Measurements from ENCODE around the gene NFATC3.

NFATC3 gene

DNA sequence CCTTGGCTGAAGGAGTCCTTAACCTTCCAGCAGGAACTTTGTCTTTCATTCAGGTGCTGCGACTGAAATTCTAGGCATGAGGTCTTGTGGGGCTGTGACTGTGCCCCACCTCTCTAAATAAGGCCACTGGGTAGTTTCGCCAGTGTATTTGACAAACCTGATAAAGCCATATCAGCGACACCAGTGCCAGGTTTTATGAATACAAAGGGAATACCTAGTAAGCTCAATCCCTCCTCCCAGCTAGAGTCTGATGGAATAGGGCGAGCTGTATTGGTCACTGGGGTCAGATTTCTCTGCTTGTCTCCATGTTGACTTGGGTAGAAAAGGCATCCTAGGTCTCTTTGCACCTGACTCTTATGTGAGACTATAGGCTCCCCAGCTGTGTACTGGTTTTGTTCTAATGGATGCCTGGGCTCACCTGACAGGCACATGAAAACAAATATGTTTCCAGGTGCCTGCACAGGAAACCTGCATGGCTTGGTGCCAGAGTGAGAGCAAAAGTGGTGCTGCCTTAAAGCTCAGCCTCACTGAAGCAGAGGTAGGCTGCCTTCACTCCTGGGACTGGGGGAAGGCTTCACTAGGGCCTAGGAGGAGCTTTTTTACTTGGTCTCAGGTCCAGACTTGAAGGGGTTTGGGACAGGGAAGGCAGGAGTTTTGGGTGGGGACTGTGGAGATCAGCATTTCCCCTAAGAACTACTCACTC is 187.5 kb downstream of the NFATC3 start:
- H3K4me3 ChIP-seq (replicated peaks; ENCODE audit: insufficient read depth, low read length), result no peak overlapping the region
- TF ChIP-seq GABPA (IDR thresholded peaks at IDR 0.05; ENCODE audit: low read depth) (no peak), POLR2AphosphoS5 (IDR thresholded peaks at IDR 0.05; ENCODE audit: low read depth) (no peak), SPI1 (IDR thresholded peaks at IDR 0.05; ENCODE audit: borderline replicate concordance, low read depth) (no peak)
- no peak overlapping the region for H3K27ac ChIP-seq (replicated peaks)
- H3K27me3 ChIP-seq (ENCODE audit: insufficient read depth, poor library complexity, severe bottlenecking), result no peaks in the 10 kb centered on the region
- DNase-seq (ENCODE audit: low read depth in 1 of 2, low spot score in 1 of 2), result no peak

DNA sequence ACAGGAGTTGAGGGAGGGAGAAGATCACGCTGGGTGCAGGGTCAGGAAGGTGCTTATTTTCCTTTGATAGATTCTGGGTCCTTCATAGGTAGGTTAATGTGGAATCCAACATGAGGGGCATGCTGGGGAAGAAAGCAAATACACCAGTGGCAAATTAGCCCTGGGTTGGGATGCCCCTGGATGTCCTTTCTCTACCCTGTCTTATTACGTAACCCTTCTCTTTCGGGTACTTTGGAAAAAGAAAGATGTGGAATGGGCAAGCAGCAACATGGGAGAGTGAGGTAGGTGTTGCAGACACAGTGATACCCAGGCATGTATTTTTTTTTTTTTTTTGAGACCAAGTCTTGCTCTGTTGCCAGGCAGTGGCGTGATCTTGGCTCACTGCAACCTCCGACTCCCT is 188.3 kb downstream of the NFATC3 start:
- Histone ChIP-seq H3K27ac (replicated peaks) (no peak overlapping the region), H3K27me3 (ENCODE audit: insufficient read depth, poor library complexity, severe bottlenecking) (no peaks in the 10 kb centered on the region), H3K4me3 (replicated peaks; ENCODE audit: insufficient read depth, low read length) (no peak overlapping the region)
- TF ChIP-seq GABPA (IDR thresholded peaks at IDR 0.05; ENCODE audit: low read depth) (no peak), POLR2AphosphoS5 (IDR thresholded peaks at IDR 0.05; ENCODE audit: low read depth) (no peak), SPI1 (IDR thresholded peaks at IDR 0.05; ENCODE audit: borderline replicate concordance, low read depth) (no peak)
- TF ChIP-seq, protein P1, sequence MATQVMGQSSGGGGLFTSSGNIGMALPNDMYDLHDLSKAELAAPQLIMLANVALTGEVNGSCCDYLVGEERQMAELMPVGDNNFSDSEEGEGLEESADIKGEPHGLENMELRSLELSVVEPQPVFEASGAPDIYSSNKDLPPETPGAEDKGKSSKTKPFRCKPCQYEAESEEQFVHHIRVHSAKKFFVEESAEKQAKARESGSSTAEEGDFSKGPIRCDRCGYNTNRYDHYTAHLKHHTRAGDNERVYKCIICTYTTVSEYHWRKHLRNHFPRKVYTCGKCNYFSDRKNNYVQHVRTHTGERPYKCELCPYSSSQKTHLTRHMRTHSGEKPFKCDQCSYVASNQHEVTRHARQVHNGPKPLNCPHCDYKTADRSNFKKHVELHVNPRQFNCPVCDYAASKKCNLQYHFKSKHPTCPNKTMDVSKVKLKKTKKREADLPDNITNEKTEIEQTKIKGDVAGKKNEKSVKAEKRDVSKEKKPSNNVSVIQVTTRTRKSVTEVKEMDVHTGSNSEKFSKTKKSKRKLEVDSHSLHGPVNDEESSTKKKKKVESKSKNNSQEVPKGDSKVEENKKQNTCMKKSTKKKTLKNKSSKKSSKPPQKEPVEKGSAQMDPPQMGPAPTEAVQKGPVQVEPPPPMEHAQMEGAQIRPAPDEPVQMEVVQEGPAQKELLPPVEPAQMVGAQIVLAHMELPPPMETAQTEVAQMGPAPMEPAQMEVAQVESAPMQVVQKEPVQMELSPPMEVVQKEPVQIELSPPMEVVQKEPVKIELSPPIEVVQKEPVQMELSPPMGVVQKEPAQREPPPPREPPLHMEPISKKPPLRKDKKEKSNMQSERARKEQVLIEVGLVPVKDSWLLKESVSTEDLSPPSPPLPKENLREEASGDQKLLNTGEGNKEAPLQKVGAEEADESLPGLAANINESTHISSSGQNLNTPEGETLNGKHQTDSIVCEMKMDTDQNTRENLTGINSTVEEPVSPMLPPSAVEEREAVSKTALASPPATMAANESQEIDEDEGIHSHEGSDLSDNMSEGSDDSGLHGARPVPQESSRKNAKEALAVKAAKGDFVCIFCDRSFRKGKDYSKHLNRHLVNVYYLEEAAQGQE (IDR thresholded peaks at IDR 0.05; ENCODE audit: insufficient replicate concordance, low read depth), result no peak
- TF ChIP-seq, protein P2, sequence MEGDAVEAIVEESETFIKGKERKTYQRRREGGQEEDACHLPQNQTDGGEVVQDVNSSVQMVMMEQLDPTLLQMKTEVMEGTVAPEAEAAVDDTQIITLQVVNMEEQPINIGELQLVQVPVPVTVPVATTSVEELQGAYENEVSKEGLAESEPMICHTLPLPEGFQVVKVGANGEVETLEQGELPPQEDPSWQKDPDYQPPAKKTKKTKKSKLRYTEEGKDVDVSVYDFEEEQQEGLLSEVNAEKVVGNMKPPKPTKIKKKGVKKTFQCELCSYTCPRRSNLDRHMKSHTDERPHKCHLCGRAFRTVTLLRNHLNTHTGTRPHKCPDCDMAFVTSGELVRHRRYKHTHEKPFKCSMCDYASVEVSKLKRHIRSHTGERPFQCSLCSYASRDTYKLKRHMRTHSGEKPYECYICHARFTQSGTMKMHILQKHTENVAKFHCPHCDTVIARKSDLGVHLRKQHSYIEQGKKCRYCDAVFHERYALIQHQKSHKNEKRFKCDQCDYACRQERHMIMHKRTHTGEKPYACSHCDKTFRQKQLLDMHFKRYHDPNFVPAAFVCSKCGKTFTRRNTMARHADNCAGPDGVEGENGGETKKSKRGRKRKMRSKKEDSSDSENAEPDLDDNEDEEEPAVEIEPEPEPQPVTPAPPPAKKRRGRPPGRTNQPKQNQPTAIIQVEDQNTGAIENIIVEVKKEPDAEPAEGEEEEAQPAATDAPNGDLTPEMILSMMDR (IDR thresholded peaks at IDR 0.05; ENCODE audit: insufficient read depth, low read length), result no peak
- no peak for DNase-seq (ENCODE audit: low read depth in 1 of 2, low spot score in 1 of 2)

DNA sequence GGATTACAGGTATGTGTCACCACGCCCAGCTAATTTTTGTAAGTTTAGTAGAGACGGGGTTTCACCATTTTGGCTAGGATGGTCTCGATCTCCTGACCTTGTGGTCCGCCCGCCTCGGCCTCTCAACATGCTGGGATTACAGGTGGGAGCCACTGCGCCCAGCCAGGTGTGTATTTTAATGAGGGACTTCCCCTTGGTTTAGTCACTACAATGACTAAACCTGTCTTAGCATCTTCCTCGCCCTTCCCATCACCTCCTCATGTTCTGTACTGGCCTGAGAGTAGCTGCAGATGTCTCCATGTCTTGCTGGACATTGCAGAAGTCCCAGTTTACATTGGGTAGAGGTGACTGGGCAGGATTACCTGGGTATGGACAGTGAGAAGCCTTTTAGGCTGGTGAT is 188.7 kb downstream of the NFATC3 start:
- no peak for DNase-seq (ENCODE audit: low read depth in 1 of 2, low spot score in 1 of 2)
- TF ChIP-seq, protein P1 (IDR thresholded peaks at IDR 0.05; ENCODE audit: insufficient replicate concordance, low read depth), result no peak
- TF ChIP-seq, protein P2 (IDR thresholded peaks at IDR 0.05; ENCODE audit: insufficient read depth, low read length), result no peak
- no peak for TF ChIP-seq POLR2AphosphoS5 (IDR thresholded peaks at IDR 0.05; ENCODE audit: low read depth)
- no peak for TF ChIP-seq GABPA (IDR thresholded peaks at IDR 0.05; ENCODE audit: low read depth)
- no peak for TF ChIP-seq SPI1 (IDR thresholded peaks at IDR 0.05; ENCODE audit: borderline replicate concordance, low read depth)
- Histone ChIP-seq H3K27me3 (ENCODE audit: insufficient read depth, poor library complexity, severe bottlenecking) (no peaks in the 10 kb centered on the region), H3K27ac (replicated peaks) (no peak overlapping the region), H3K4me3 (replicated peaks; ENCODE audit: insufficient read depth, low read length) (no peak overlapping the region)

DNA sequence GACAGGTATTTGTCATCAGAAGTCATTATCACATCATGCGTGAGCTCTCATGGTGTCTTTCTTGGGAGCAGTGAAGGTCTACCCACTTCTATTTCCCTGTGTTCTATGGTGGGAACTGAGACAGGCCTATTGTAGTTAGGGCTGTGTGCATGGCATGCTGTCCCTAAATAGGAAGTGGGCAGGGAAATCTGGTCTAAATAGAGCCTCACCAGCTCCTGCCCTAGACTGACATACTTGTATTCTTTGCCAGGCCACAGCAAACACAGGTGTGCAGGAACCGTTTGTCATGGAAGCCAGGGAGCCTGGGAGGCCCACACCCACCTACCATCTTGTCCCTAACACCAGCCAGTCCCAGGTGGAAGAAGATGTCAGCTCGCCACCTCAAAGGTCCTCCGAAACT is 189.3 kb downstream of the NFATC3 start:
- H3K27ac ChIP-seq (replicated peaks), result no peak overlapping the region
- no peak for DNase-seq (ENCODE audit: low read depth in 1 of 2, low spot score in 1 of 2)
- no peak for TF ChIP-seq POLR2AphosphoS5 (IDR thresholded peaks at IDR 0.05; ENCODE audit: low read depth)
- TF ChIP-seq, protein P2 (IDR thresholded peaks at IDR 0.05; ENCODE audit: insufficient read depth, low read length), result no peak
- TF ChIP-seq, protein P1 (IDR thresholded peaks at IDR 0.05; ENCODE audit: insufficient replicate concordance, low read depth), result no peak
- no peak for TF ChIP-seq GABPA (IDR thresholded peaks at IDR 0.05; ENCODE audit: low read depth)
- TF ChIP-seq SPI1 (IDR thresholded peaks at IDR 0.05; ENCODE audit: borderline replicate concordance, low read depth), result no peak
- no peak overlapping the region for H3K4me3 ChIP-seq (replicated peaks; ENCODE audit: insufficient read depth, low read length)
- no peaks in the 10 kb centered on the region for H3K27me3 ChIP-seq (ENCODE audit: insufficient read depth, poor library complexity, severe bottlenecking)

Data from HL-60 (cell line).